ENCODE results near the gene ZIC5.

- TF ChIP-seq CTCF (IDR thresholded peaks at IDR 0.05; ENCODE audit: poor library complexity, severe bottlenecking) (no peak), MXI1 (conservative IDR thresholded peaks at IDR 0.05; ENCODE audit: poor library complexity, severe bottlenecking) (no peak), POLR2AphosphoS5 (IDR thresholded peaks at IDR 0.05) (peak; percentile 20), SMC3 (conservative IDR thresholded peaks at IDR 0.05; ENCODE audit: poor library complexity) (no peak), TAF1 (IDR thresholded peaks at IDR 0.05; ENCODE audit: low read depth) (no peak)
These were observed 1.7 kb upstream of the ZIC5 start for GRCh38 chr13:99973163-99973807.

All from neural cell (in vitro differentiated cells).